MM.1S (cell line): ENCODE results near the gene CD200R1L.

Experiments used
- CTCF ChIP-seq: fragments of 300-600 bp; sonication (generic); IDR thresholded peaks from 2 replicates; pipeline ENCODE4 v1.5.1; 2016; ENCODE audit warnings: antibody characterized with exemption, low read length, mixed read lengths
- EZH2 ChIP-seq: fragments of 300-600 bp; sonication (generic); optimal IDR thresholded peaks from 2 replicates; pipeline ENCODE3; 2017; ENCODE audit warnings: low read depth, mild to moderate bottlenecking, antibody characterized with exemption, low read length, mixed read lengths
- EZH2phosphoT487 ChIP-seq: fragments of 300-600 bp; sonication (generic); IDR thresholded peaks from 2 replicates; pipeline ENCODE4 v1.6.1; 2018; ENCODE audit warnings: antibody characterized with exemption, low read length

DNA sequence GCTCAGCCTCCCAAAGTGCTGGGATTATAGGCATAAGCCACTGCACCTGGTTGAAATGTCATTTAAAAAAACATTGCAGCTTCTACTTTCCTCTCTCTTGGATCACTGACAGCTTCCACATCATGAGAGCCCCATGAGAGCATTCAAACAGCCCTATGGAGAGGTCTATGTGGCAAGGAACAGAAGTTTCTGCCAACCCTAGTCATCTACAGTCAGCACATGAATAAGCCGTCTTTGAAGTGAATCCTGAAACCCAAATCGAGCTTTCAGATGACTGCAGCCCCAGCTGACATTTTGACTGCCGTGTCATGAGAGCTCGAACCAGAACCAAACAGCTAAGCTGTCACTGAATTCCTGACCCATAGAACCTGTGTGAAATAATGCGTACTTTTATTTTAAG is 39.8 kb downstream of the CD200R1L start:
- TF ChIP-seq CTCF, result no peak
- no peak for TF ChIP-seq EZH2
- no peak for TF ChIP-seq EZH2phosphoT487
